HG02798 (cell line): ENCODE data around the gene CHST9.
"Not testable (repeated sequence)": the region's sequence is repeated elsewhere in the genome, so short reads cannot be mapped to it uniquely, and the experiment has no call there.

Experiments used
- ATAC-seq: cut with Tn5 transposase; IDR thresholded peaks from one replicate; pipeline ENCODE4 v1.9.1; 2021; ENCODE audit warnings: mild to moderate bottlenecking; ENCODE audit not compliant: unreplicated experiment, poor library complexity

Gene CHST9

DNA sequence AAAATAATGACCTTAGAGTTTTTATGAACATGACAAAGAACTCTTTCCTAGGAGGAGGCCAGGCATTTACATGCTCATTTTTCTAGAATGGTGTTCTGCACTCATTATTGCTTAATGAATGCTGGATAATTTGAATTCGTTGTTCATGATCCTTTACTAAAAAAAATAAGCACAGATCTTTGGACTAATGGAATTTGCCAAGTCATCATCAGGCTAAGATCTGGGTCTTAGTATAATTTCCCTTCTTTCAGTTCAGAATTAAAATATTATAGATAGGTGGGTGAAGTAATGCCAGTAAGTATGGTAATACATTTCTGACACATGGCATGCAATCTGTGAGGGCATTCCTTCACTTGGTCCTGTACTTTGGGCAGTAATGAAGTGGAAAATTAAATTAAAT lies 175.8 kb downstream of the CHST9 start:
- ATAC-seq: no peak

DNA sequence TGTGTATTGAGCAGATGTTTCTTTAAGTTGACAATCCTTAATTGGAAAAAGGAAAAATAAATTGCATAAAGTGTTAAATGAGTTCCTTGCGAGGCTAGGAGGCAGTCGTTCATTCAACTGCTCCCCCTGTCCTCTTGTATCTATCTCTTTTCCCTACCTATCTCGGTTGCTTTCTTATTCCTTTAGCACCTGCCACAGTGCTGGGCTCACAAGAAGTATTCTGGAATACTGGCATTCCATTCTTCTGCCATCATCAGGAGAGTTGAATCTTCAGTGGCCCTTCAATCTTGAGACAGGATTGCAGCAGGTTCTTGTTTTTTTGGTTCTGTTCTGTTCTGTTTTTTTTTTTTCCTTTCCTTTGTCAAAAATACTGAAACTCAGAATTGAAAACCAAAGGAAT lies 176.5 kb downstream of the CHST9 start:
- no peak for ATAC-seq

DNA sequence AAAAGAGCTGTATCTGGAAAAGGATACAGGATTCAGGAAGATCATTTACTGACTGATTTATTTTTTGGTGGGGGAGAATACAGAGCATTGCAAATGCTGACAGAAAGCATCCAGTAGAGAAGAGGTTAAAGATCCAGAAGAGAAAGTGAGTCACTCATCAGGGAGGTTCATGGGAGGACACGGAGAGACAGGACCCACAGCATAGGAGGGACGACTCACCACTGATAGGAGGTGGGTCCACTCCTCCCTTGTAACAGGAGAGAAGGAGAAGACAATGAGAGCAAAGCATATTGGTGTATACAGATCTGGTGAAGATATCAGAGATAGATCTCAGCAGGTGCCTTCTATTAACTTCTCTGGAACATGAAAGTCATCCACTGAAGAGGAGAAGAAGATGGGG lies 177.2 kb downstream of the CHST9 start:
- ATAC-seq: no peak

DNA sequence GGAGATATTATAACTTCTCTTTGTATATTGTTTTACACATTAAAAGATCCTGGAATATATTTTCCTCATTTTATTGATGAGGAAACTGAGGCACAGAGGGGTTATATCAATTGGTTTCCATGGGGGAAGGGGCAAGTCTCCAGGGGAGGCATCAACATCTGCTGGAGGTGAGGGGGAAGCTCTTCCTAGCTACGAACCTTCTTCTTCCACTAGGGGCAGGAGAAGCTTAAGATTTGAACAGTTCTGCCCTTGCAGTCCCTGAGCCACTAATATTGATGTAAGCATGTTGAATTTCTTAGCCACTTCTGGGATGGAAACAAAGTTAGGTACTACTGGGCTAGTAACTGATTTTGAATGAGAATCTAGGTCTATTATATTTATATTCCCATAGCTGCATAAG lies 179.5 kb downstream of the CHST9 start:
- peak; percentile 54 for ATAC-seq

DNA sequence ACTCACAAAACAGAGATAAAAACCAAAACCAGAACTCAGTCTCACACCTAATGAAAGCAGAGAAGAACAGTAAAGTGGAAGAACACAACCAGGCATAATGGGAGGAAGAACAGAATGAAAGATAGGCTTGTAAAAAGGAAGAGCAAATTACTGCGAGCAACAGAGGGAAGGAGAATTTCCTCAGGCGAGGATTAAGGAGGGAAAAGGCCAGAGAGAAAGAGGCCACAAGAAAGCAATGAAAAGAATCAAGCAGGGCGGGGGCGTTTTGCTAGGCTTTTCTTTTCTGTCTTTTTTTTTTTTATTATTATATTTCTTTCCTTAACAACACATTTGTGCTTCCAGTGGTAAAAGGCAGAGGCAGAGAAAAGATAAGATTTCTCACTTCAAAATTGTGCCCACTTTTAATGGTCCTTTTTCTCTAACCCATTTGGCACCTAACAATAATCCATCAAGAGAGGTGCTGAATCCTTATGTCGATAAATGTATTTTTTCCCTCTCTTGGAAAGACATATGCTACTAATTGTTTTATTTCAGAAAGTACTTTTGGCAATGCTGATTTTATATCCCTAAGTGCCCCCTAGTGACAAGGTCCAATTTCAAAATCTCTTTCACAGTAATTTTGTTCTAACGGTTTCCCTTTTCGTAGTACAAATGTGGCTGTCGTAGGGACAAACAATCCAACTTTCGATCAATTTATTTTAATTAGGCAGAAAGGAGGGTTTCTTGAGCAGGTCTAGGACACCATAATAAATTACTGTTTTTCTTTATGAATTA lies 180.9 kb downstream of the CHST9 start:
- no peak for ATAC-seq

DNA sequence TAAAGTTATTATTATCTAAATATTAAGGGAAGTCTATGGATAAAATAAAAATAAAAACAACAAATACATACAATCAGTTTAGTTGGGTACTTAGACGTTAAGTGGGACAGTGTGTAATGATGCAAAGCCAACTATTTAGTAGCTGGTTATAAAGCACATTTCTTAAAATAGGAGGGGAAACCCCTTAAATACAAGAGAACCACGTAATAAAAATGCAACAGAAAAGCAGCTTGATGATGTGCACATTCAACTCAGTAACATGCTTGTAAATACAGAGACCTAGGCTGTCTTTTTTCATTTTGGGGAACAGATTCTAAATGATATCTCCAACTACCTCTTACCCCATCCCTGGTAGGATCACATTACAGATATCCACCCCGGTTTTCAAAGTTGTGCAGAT lies 185.3 kb downstream of the CHST9 start:
- ATAC-seq: no peak

DNA sequence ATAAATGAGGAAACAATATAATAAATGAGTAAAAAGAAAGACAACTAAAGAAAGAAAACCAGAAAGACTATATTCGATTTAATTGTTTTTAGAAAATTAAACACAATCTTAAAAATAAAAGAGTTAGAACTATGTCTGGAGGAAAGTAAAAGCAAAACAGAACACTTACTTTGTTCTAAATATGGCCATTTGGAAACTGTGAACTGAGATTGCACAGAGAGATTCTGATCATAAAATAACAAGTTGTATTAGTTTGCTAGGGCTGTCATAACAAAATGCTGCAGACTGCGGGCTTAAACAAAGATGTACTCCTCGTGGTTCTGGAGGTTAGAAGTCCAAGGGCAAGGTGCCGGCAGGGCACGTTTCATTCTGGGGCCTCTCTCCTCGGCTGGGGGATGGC lies 191.5 kb downstream of the CHST9 start:
- peak; percentile 63 for ATAC-seq

DNA sequence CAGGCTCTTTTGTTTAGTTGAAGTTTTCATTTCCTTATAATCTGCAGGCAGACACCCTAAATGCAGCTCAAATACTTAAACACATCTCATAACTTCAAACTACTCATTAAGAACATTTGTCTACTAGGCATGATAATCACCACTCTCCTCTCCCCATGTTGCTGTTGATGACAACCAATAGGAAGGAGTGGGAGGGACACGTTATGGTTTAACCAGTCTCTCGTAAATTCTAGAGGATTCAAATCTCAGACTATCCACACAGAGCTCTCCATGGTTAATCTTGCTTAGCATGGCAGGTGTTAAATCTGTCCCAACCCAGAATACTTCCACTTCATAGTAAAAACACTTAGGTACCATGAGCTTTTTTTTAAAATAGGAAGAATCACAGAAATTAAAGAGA lies 192.2 kb downstream of the CHST9 start:
- ATAC-seq: peak; percentile 73

DNA sequence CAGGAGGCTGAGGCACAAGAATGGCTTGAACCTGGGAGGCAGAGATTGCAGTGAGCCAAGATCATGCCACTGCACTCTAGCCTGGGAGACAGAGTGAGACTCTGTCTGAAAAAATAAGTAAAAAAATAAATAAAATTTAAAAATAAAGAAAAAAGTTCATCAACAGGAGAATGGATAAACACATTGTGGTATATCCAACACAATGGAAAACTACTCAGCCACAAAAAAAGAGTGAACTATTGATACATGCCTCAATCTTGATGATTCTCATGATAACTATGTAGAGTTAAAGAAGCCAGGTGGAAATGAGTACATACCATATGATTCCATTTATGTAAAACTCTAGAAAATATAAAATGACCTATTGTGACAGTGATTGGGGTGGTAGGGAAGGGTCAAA lies 195.3 kb downstream of the CHST9 start:
- ATAC-seq: no peak

DNA sequence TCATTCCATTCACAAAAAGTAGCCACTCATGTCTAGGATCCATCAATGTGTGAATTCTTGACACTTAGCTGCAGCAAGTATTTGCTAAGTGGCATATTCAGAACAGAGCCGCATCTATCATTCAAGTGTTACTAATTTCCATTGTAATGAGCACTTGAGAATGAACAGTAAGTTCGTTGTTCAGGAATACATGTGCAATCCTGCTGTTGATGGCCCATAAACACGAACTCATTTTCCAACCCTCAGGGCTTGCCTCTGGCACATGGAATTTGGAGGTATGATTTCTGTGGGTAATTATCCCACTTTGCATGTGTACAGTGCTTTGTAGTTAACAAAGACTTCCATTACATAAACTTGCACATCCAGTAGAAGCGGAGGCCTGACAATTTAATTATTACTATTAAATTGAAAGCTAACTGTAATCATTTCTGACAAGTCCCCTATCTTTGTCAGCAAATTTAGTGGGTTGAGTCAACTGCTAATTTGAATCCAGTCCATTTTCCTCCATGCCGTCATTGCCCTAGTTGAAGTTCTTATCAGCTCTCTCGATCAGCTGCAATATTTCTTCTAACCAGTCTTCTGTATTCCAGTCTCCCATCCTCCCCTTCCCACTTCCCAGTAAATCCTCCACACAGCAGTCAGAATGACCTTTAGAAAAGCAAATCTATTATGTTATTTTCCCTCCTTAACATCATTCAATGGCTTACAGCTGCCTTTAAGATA lies 203.6 kb downstream of the CHST9 start:
- ATAC-seq: no peak

DNA sequence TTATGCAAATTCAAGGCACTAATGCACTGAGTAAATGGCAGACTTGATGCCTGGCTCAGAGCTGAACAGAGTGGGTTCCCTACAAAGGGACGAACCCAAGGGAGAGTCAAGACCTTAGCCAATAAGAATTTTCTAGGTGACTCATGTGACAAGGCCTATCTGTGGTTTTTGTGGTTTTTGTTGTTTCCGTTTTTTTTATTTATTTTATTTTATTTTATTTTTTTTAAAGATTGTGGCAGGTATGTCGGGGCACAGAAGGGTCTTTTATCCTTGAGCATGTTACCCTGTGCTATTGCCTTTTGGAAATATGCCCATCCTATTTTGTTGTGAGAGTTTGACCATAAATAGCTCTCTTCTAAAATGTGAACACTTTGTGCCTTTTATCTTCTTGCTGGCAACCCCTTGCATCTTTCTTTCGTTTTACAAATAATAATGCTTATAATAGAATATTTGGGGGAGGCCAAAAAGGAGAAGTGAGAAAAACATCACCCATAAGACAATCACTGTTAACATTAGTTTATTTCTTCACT lies 206.2 kb downstream of the CHST9 start:
- ATAC-seq: peak; percentile 99

DNA sequence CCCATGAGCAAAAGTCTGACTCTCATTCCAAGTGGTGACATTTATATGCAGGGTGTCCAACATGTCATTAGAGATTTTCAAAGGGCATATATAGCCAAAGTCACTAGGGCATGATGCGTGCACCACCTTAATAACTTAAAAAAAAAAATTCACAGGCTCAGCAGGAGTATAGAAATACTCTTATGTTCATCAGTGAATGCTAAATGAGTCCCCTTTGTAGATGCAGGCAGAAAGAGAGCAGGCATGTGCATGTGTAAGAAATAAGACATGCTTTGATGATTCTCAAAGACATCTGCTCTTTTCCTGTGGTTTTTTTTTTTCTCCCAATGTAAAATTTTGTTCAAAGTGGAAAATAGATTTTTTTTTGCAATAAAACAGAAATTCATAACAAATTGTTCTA lies 207.3 kb downstream of the CHST9 start:
- ATAC-seq: no peak

DNA sequence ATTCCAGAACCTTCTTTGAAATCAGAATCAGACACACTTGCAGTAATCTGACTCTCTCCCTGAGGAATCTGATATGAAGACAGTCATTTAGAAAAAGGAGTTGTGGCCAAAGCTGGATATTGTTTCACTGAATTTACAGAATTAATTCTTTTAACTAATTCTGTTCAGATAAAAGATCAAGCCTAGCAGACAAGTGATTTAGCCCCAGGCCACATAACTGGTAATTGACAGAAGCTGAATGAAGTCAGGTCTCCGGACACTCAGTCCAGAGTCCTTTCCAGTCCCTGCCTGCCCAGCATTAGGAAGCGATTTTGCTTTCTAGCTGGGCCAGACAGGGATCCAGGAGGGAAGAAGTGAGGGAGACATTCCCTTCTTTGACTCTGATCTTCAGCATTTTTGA lies 208.9 kb downstream of the CHST9 start:
- ATAC-seq: no peak

DNA sequence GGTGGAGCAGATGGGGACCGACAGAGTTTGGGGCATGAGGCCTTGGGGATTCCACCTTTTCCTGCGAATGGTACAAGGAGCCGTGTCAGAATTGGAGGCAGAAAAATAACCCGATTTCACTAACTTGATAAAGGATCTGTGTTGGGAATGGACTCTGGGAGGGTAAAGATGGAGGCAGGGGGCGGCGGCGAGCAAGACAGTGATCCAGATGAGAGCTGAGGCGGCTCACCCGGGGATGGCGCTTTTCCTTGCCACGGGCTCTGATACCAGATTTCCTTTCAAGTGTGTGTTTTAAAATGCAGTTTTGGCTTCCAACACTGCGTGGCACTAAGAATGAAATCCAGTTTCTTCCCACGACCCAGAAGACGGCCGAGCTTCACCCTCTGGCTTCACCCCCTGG lies 212.6 kb downstream of the CHST9 start:
- ATAC-seq: not testable (repeated sequence)

DNA sequence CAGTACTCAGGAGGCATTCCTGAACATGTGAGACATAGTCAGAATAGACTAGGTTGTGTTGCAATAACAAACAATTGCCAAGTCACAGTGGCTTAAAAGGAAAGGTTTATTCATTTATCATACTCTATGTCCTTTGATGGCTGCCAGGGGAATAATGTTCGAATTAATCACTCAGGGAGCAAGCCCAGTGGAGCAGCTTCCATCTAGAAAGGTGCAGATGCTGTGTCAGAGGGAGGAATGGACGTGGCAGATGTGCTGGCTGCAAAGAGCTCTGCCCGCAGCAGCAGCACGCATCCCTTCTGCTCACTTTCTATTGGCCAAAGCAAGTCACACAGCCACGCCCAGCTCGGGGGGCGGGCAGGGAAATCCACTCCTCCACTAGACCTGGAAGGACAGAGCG lies 213.7 kb downstream of the CHST9 start:
- no peak for ATAC-seq

DNA sequence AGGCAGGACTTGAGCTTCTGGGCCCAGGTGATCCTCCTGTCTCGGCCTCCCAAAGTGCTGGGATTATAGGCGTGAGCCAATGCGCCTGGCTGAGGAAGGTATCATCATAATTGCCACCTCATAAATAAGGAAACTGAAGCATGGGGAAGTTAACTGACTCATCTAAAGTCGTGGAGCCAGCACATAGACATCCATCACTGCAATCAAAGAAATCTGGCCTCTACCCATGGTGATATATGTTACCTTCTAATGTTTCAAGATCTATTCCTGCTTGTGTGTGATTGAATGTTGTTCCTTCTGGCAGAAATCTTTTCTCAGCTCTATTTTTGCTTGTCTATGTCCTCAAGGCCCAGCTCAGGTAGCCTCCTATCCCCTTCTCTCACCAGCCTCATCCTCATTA lies 214.5 kb downstream of the CHST9 start:
- no peak for ATAC-seq

DNA sequence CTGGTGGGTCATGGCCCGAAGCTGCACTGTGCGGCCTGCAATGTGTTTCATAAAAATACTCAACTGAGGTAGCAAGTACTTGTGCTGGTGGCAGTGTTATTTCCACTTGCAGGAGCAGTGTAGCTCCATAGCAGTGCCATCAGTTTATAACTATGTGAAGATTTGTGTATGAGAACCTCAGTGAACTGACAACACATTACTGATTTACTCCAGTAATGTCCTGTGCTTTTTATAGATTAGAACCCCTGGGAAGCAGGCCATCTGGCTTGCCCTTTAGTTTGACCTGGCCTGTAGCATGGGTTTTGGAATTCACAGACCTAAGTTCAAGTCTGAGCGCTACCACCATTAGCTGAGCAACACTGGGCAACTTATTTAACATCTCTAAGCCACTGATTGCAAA lies 219.9 kb downstream of the CHST9 start:
- no peak for ATAC-seq

DNA sequence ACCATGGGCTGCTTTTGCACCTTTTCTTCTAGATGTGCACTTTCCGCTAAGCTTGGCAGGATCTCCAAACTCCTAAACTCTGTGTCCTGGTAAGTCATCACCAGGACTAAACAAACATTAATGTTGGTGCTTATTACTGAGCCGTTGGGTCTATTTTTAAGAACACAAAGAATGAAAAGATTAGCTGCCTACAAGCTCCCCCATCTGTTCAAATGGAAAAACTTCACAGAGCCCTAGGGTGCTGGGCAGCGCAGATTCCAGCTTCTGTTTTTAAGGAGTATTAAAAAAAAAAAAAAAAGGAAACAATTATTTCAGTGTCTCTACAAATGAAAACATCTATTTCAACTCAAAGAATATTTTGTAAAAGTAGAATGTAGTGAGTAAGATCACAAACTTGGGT lies 221.8 kb downstream of the CHST9 start:
- ATAC-seq: no peak

DNA sequence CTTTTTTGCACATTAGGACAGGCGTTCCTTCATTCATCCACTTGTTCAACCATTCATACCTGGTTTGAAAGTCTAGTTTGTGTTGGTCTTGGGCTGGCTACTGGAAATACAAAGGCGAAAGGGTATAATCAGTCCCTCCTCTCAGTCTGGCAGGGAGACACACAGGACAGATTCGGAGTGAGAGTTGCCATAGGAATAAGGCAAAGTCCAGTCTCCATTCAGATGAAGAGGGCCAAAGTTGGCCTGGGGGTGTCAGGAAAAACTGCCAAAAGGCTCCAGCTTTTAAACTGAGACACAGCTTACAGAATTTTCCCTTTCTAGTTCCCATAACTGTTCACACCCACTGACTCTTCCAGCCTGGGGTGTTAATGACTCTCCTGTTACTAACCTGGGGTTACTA lies 223.3 kb downstream of the CHST9 start:
- no peak for ATAC-seq

DNA sequence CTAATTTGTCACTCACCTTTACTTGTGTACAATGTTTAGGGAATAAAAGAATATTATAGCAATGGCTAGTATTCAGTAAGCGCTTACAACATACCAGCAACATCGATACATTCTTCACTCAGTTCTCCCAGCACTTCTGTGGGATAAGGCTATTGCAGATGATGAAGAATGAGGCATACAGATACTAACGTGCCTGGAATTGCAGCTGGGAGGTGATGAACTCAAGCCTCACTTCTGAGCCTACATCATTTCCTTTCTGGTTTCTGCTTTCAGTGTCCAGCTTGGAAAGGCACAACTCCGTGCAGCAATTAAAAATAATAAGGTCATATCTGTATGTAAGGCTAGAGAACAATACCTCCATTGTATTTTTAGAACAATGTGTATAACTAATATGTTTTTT lies 224.2 kb downstream of the CHST9 start:
- ATAC-seq: no peak

DNA sequence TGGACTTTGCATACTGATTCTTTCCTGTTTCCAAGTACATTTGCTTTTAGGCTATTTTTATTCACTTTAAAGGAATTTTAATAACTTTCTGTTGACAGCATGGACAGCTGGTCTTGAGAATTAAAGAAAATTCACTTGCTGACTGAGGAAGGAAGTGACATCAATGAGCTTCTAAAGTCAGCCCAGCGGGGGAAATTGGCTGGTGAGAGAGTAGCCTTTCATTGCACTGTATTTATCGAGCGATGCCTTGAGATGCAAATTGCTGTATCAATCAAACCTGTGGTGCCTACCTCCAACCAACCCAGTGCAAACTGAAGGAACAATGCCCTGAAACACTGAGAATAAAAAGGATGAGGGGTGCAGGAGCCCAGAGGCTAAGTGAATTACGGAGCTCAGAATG lies 228.2 kb downstream of the CHST9 start:
- no peak for ATAC-seq

DNA sequence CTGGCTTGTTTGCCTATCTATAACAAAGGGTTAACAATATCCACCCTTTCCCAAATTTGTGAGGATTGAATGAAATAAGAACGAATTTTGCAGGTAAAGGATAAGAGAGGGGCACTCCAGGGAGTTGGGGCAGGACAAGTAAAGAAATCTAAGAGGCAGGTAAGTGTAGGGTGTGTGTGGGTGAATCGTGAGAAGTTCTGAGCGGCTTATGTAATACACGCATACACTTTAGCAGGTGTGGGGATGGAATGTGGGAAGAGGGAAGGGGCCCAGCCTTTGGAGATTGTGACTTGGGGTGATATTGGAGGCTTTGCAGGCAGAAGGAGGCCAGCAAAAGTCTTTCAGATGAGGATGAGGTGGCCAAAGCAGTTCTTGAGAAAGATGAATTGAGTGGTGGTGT lies 236.4 kb downstream of the CHST9 start:
- no peak for ATAC-seq
